ENCODE measurements around the gene KLHL22.

- no peak for TF ChIP-seq CTCF (IDR thresholded peaks at IDR 0.05; ENCODE audit: low read length)
- TF ChIP-seq EZH2 (IDR thresholded peaks at IDR 0.05; ENCODE audit: borderline replicate concordance, low read length), result no peak
Measured at GRCh38 chr22:20509344-20510047, 13.9 kb upstream of the KLHL22 start.

Measured in OCI-LY1 (cell line).